Esophagus squamous epithelium (tissue), 5 donors: ENCODE data around the gene GFM2. TPM values are rescaled to one million over a fixed set of nuclear protein-coding genes. Genes with fewer than 3 reads are reported as not detected.

Experiments used
- DNase-seq: peaks from one replicate; lab custom pipeline; 2025; lab: John Stamatoyannopoulos, UW
- H3K27ac ChIP-seq, 4 donors: fragments of 200-600 bp; sonication (generic); one replicate each; pipeline ENCODE4 v1.5.1; 2016 to 2019; ENCODE audit warnings: mild to moderate bottlenecking in 1 of 4
- H3K27me3 ChIP-seq, 4 donors: fragments of 200-600 bp; sonication (generic); 1 replicate in 3 of 4; 2 replicates in 1 of 4; pipeline versions ENCODE4 v1.5.1 to v1.6.0; 2017 to 2021; ENCODE audit warnings: antibody characterized with exemption in 1 of 4
- H3K36me3 ChIP-seq, 3 donors: fragments of 200-600 bp; sonication (generic); one replicate each; pipeline ENCODE4 v1.5.1; 2016 to 2019
- H3K4me1 ChIP-seq, 3 donors: fragments of 200-600 bp; sonication (generic); one replicate each; pipeline ENCODE4 v1.5.1; 2017 to 2019
- H3K4me3 ChIP-seq, 4 donors: fragments of 200-600 bp; sonication (generic); 1 replicate in 3 of 4; 2 replicates in 1 of 4; pipeline ENCODE4 v1.5.1; 2016 to 2019; ENCODE audit warnings: mild to moderate bottlenecking in 2 of 4, moderate library complexity in 1 of 4
- H3K9me3 ChIP-seq, 3 donors: fragments of 200-600 bp; sonication (generic); one replicate each; pipeline ENCODE4 v1.5.1; 2016 to 2019
- CTCF ChIP-seq, 6 experiments: fragments of 450-650 bp in 4 of 6; fragments of 200-600 bp in 2 of 6; sonication (generic) in 2 of 6; IDR thresholded peaks; one replicate each; pipeline ENCODE4 v1.5.1; 2016 to 2019; ENCODE audit warnings: antibody characterized with exemption in 6 of 6, mild to moderate bottlenecking in 4 of 6, moderate library complexity in 4 of 6
- POLR2A ChIP-seq, 4 donors: fragments of 450-650 bp; IDR thresholded peaks; one replicate each; pipeline ENCODE4 v1.6.1; 2017; ENCODE audit warnings: antibody characterized with exemption in 4 of 4, mild to moderate bottlenecking in 4 of 4, moderate library complexity in 3 of 4
- WGBS, 2 donors: methylation state at CpG; one replicate each; pipeline ENCODE4 v1.1.5; 2018; 5-methylcytosine and 5-hydroxymethylcytosine counted together
- intact Hi-C: fragments of 100-400 bp; cut with DNase I; formaldehyde crosslinking; loops from one replicate; pipeline ENCODE4 v1.15.0; 2022
- small RNA-seq, 4 donors: library from RNA; depleted of rRNA; stranded (forward); fragments of <200 nt; gene quantifications; one replicate each; pipeline ENCODE3, GENCODE V24; 2016
- total RNA-seq, 4 donors: library from RNA; depleted of rRNA; stranded (reverse); fragments of >200 nt; gene quantifications; one replicate each; pipeline ENCODE4 v1.1.0, GENCODE V29; 2016
- donor health status: DM: yes; HTN: yes; CAD: no.

Gene GFM2
- total RNA-seq, 4 donors from 2014 or later: 10.2 to 26.4 (median 19.6) TPM

DNA sequence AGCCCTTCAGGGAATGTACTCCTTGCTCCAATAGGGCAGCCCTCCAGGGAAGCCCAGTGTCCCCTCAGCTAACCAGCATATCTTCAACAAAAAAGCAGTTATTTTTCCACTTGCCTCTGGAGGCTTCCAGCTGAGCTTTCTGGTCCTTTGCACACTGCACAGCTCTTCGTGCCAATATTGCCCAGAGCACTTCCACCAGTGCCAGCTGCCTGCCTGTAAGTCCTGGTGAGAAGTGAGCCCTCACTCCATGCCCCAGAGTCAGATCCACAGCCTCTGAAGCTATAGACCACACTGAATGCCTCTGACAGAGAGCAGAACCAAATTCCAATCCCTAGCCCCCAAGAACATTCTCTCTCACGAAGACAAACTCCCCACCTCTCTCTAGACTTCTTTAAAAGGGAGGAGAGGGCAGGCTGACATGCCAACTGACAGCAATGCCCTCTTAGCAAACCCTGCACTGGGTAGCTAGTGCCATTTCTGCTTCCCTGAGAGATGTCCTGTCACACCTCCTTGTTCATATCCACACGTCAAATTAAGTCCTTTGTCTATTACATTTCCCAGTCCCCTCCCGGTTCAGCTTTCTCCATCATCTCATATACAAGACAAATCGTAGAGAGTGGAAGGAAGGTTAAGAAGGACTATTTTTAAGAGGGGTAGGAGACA is 94.6 kb downstream of the GFM2 start:
- Histone ChIP-seq H3K27me3 (no peaks in the 10 kb centered on the region), H3K4me1 (peaks cover 0 to 17% (median 0%) of the 10 kb centered on the region in 3 donors), H3K36me3 (no peaks in the 10 kb centered on the region), H3K9me3 (no peaks in the 10 kb centered on the region), H3K4me3 (no peak overlapping the region), H3K27ac (no peak overlapping the region)
- 35 to 42% methylated on average over 5 of the region's 5 CpGs for WGBS, 2 donors
- no peak for TF ChIP-seq POLR2A (IDR thresholded peaks at IDR 0.05)
- TF ChIP-seq CTCF (IDR thresholded peaks at IDR 0.05): no peak
- intact Hi-C loops: loop anchor here (10.0 kb wide), 1 partner anchor 232 kb away; no protein-coding TSS in a partner anchor
- no peak for DNase-seq

Small RNAs within 50 kb of the gene (small RNA-seq; reads per million reads assigned to genes)
- 0 reads per million in 4 donors for gene RNU6-658P

Other genes with a start within 250 kb of the GFM2 start
- gene ENC1, start 126.4 kb downstream of the GFM2 start, total RNA-seq: 1 to 10 TPM; 3.8 to 6.4 (median 3.9) TPM
- gene HEXB, start 81.9 kb downstream of the GFM2 start, total RNA-seq: 10 to 100 TPM; 26.7 to 76.4 (median 62.1) TPM
- gene NSA2, start 132 bp upstream of the GFM2 start, total RNA-seq: 100 to 1,000 TPM in 1 of 4 donors, 10 to 100 TPM in 3; 49.8 to 119 (median 82.7) TPM
- gene FAM169A, start 99.3 kb upstream of the GFM2 start, total RNA-seq: 1 to 10 TPM in 3 of 4 donors, under 1 TPM in 1; 0.30 to 5.8 (median 3.1) TPM